GM12878 (cell line): ENCODE data around the gene PLXNA2. TPM values are rescaled to one million over a fixed set of nuclear protein-coding genes. Genes with fewer than 3 reads are reported as not detected.

ENCODE experiments used
- ESRRA ChIP-seq: IDR thresholded peaks from 2 replicates; pipeline ENCODE4 v1.6.1; 2012; ENCODE audit warnings: mild to moderate bottlenecking, low read length, improper control_type of control experiment
- JUND ChIP-seq: IDR thresholded peaks from 2 replicates; pipeline ENCODE4 v1.6.1; 2012; ENCODE audit warnings: low read depth, mild to moderate bottlenecking, low read length, improper control_type of control experiment, moderate library complexity
- MEF2A ChIP-seq: IDR thresholded peaks from 2 replicates; pipeline ENCODE4 v1.6.1; 2011; ENCODE audit warnings: low read depth, mild to moderate bottlenecking, low read length, moderate library complexity; ENCODE audit not compliant: insufficient read depth
- PAX8 ChIP-seq: fragments of 450-650 bp; IDR thresholded peaks from 2 replicates; pipeline ENCODE4 v1.6.1; 2017; ENCODE audit warnings: mild to moderate bottlenecking, moderate library complexity
- PML ChIP-seq: IDR thresholded peaks from 2 replicates; pipeline ENCODE4 v1.6.1; 2012; ENCODE audit warnings: low read length, inconsistent platforms
- RAD51 ChIP-seq: fragments of 450-650 bp; IDR thresholded peaks from 2 replicates; pipeline ENCODE4 v1.6.1; 2016; ENCODE audit warnings: moderate library complexity, mild to moderate bottlenecking, inconsistent platforms
- SRF ChIP-seq, 2 experiments: IDR thresholded peaks; 2 replicates each; pipeline ENCODE4 v1.6.1; 2011; ENCODE audit warnings: low read depth in 2 of 2, low read length in 2 of 2, mild to moderate bottlenecking in 1 of 2, moderate library complexity in 1 of 2
- polyA plus RNA-seq, 11 experiments: library from polyadenylated mRNA; depleted of rRNA in 4 of 11; unstranded in 6 of 11; stranded (reverse) in 5 of 11; fragments of >200 nt; fragmentation: Nextera tagmentation in 4 of 11; fragmentation: Illumina TruSeq in 1 of 11; extraction: Ambion mirVana in 4 of 11; extraction: Trizol in 1 of 11; gene quantifications; 1 replicate in 1 of 11; 2 replicates in 10 of 11; pipeline versions ENCODE4 v1.2.1 to v1.2.3, GENCODE V29; 2011 to 2016; ENCODE audit warnings: inconsistent platforms in 2 of 11, missing spikeins in 2 of 11, low read depth in 1 of 11
- total RNA-seq, 4 experiments: library from RNA; depleted of rRNA in 3 of 4; stranded (reverse); fragments of >200 nt in 3 of 4; fragmentation: Illumina TruSeq in 1 of 4; extraction: Trizol in 1 of 4; gene quantifications; 2 replicates each; pipeline versions ENCODE4 v1.2.1 to v1.2.3, GENCODE V29; 2013 to 2021
- TF ChIP-seq, protein P1 (sequence below): IDR thresholded peaks from 2 replicates; pipeline ENCODE4 v1.6.1; 2011; ENCODE audit warnings: low read depth, low read length, improper control_type of control experiment, borderline replicate concordance
- TF ChIP-seq, protein P2 (sequence below): IDR thresholded peaks from 2 replicates; pipeline ENCODE4 v1.6.1; 2012; ENCODE audit warnings: low read length, inconsistent platforms
- TF ChIP-seq, protein P3 (sequence below): IDR thresholded peaks from 2 replicates; pipeline ENCODE4 v1.6.1; 2012; ENCODE audit warnings: low read depth, low read length, improper control_type of control experiment
- TF ChIP-seq, protein P4 (sequence below): fragments of 450-650 bp; formaldehyde crosslinking; IDR thresholded peaks from 2 replicates; pipeline ENCODE4 v1.4.0; 2020; ENCODE audit warnings: mild to moderate bottlenecking, moderate library complexity

Gene PLXNA2
- total and polyA plus RNA-seq, 10 of the 15 experiments (the other 5 are each of a cell fraction or from before 2014, with no cell fraction given) = under 0.01 to 0.08 (median 0.07) TPM; not detected in 4

DNA sequence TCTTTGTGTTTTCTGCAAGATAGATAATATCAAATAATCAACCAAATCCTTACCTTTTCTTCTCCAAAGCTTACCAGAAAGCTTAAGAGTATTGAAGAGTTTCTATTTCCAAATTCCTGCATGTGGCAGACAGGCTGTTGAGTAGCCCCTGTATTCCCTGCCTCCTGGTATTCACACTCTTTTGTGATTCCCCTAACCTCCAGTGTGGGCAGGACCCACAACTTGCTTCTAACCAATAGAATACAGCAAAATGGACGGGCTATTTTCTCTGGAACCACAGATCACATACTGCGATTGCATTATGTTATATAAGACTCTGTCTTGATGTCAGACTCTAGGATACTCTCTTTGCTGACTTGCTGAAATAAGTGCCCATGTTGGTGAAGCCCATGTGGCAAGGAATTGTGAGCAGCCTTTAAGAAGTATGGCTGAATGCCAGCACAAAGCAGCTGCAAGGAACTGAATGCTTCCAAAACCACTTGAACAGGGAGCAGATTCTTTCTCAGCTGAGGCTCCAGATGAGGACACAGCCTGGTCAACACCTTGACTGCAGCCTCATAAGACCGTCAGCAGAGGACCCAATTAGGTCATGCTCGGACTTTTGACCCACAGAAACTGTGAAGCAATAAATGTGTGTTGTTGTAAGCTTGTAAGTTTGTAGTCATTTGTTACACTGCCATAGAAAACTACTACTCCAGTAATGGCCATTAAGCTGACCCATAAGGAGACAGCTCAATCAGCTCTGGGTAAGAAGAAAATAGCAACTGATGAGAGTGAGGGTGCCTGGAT lies 47.9 kb upstream of the PLXNA2 start (continued):
- TF ChIP-seq, protein P1, sequence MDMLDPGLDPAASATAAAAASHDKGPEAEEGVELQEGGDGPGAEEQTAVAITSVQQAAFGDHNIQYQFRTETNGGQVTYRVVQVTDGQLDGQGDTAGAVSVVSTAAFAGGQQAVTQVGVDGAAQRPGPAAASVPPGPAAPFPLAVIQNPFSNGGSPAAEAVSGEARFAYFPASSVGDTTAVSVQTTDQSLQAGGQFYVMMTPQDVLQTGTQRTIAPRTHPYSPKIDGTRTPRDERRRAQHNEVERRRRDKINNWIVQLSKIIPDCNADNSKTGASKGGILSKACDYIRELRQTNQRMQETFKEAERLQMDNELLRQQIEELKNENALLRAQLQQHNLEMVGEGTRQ = no peak
- TF ChIP-seq MEF2A = no peak
- TF ChIP-seq, protein P2, sequence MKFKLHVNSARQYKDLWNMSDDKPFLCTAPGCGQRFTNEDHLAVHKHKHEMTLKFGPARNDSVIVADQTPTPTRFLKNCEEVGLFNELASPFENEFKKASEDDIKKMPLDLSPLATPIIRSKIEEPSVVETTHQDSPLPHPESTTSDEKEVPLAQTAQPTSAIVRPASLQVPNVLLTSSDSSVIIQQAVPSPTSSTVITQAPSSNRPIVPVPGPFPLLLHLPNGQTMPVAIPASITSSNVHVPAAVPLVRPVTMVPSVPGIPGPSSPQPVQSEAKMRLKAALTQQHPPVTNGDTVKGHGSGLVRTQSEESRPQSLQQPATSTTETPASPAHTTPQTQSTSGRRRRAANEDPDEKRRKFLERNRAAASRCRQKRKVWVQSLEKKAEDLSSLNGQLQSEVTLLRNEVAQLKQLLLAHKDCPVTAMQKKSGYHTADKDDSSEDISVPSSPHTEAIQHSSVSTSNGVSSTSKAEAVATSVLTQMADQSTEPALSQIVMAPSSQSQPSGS = no peak
- TF ChIP-seq RAD51 = no peak
- no peak for TF ChIP-seq ESRRA
- no peak for TF ChIP-seq PML
- TF ChIP-seq PAX8 = no peak
- TF ChIP-seq SRF (IDR thresholded peaks at IDR 0.05; ENCODE audit: low read depth in 2 of 2, low read length in 2 of 2) = no peak
- no peak for TF ChIP-seq JUND
- TF ChIP-seq, protein P3, sequence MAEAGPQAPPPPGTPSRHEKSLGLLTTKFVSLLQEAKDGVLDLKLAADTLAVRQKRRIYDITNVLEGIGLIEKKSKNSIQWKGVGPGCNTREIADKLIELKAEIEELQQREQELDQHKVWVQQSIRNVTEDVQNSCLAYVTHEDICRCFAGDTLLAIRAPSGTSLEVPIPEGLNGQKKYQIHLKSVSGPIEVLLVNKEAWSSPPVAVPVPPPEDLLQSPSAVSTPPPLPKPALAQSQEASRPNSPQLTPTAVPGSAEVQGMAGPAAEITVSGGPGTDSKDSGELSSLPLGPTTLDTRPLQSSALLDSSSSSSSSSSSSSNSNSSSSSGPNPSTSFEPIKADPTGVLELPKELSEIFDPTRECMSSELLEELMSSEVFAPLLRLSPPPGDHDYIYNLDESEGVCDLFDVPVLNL = no peak
- TF ChIP-seq, protein P4, sequence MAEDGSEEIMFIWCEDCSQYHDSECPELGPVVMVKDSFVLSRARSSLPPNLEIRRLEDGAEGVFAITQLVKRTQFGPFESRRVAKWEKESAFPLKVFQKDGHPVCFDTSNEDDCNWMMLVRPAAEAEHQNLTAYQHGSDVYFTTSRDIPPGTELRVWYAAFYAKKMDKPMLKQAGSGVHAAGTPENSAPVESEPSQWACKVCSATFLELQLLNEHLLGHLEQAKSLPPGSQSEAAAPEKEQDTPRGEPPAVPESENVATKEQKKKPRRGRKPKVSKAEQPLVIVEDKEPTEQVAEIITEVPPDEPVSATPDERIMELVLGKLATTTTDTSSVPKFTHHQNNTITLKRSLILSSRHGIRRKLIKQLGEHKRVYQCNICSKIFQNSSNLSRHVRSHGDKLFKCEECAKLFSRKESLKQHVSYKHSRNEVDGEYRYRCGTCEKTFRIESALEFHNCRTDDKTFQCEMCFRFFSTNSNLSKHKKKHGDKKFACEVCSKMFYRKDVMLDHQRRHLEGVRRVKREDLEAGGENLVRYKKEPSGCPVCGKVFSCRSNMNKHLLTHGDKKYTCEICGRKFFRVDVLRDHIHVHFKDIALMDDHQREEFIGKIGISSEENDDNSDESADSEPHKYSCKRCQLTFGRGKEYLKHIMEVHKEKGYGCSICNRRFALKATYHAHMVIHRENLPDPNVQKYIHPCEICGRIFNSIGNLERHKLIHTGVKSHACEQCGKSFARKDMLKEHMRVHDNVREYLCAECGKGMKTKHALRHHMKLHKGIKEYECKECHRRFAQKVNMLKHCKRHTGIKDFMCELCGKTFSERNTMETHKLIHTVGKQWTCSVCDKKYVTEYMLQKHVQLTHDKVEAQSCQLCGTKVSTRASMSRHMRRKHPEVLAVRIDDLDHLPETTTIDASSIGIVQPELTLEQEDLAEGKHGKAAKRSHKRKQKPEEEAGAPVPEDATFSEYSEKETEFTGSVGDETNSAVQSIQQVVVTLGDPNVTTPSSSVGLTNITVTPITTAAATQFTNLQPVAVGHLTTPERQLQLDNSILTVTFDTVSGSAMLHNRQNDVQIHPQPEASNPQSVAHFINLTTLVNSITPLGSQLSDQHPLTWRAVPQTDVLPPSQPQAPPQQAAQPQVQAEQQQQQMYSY (CRISPR knock-in tag) = no peak
